OCI-LY1 (cell line): ENCODE data around the gene SAE1.

Source experiments
- H2AFZ ChIP-seq: fragments of 200-600 bp; sonication (generic), shearing (Covaris generic); 2 replicates; pipeline ENCODE4 v1.6.0; 2014; ENCODE audit warnings: antibody characterized with exemption, mild to moderate bottlenecking, low read length
- H3F3A ChIP-seq: fragments of 200-600 bp; sonication (generic), shearing (Covaris generic); 2 replicates; pipeline ENCODE4 v1.6.0; 2014; ENCODE audit warnings: mild to moderate bottlenecking, antibody characterized with exemption, low read length, moderate library complexity; ENCODE audit not compliant: insufficient read depth
- H3K27ac ChIP-seq: fragments of 200-600 bp; sonication (generic); 2 replicates; pipeline ENCODE4 v1.5.1; 2014; ENCODE audit warnings: low read length, mixed run types, mild to moderate bottlenecking, low read depth; ENCODE audit not compliant: poor library complexity, severe bottlenecking
- H3K27me3 ChIP-seq: fragments of 200-600 bp; sonication (generic); 2 replicates; pipeline ENCODE4 v1.6.0; 2014; ENCODE audit warnings: antibody characterized with exemption, mild to moderate bottlenecking, low read length, moderate library complexity; ENCODE audit not compliant: insufficient read depth
- H3K36me3 ChIP-seq: fragments of 200-600 bp; sonication (generic); 2 replicates; pipeline ENCODE4 v1.6.1; 2014; ENCODE audit warnings: mild to moderate bottlenecking, antibody characterized with exemption, low read length, moderate library complexity, mixed read lengths; ENCODE audit not compliant: insufficient read depth
- H3K4me1 ChIP-seq: fragments of 200-600 bp; sonication (generic); 2 replicates; pipeline ENCODE4 v1.5.1; 2014; ENCODE audit warnings: mild to moderate bottlenecking, low read length, moderate library complexity; ENCODE audit not compliant: insufficient read depth, severe bottlenecking
- H3K4me2 ChIP-seq: fragments of 200-600 bp; sonication (generic), shearing (Covaris generic); 2 replicates; pipeline ENCODE4 v1.6.1; 2014; ENCODE audit warnings: low read length
- H3K4me3 ChIP-seq: fragments of 200-600 bp; sonication (generic); 2 replicates; pipeline ENCODE4 v1.5.1; 2014; ENCODE audit warnings: low read length, low read depth, mild to moderate bottlenecking, mixed read lengths; ENCODE audit not compliant: poor library complexity, severe bottlenecking
- H3K79me2 ChIP-seq: fragments of 200-600 bp; shearing (Covaris generic); 2 replicates; pipeline ENCODE4 v1.6.1; 2016; ENCODE audit warnings: mixed run types, low read length, mixed read lengths; ENCODE audit not compliant: insufficient read depth
- H3K9ac ChIP-seq: fragments of 200-600 bp; sonication (generic), shearing (Covaris generic); 2 replicates; pipeline ENCODE4 v1.6.1; 2014; ENCODE audit warnings: mild to moderate bottlenecking, low read length, mixed read lengths
- H3K9me2 ChIP-seq: fragments of 200-600 bp; sonication (generic), shearing (Covaris generic); 2 replicates; pipeline ENCODE4 v1.6.1; 2014; ENCODE audit warnings: low read depth, mild to moderate bottlenecking, low read length, mixed read lengths
- H3K9me3 ChIP-seq: fragments of 200-600 bp; shearing (Covaris generic); 2 replicates; pipeline ENCODE4 v1.6.1; 2014; ENCODE audit warnings: low read length, mixed read lengths
- H4K20me1 ChIP-seq: fragments of 200-600 bp; sonication (generic), shearing (Covaris generic); 2 replicates; pipeline ENCODE4 v1.6.0; 2016; ENCODE audit warnings: mild to moderate bottlenecking, low read length; ENCODE audit not compliant: insufficient read depth
- EZH2 ChIP-seq: fragments of 200-600 bp; sonication (generic), shearing (Covaris generic); IDR thresholded peaks from 2 replicates; pipeline ENCODE4 v1.8.0; 2017; ENCODE audit warnings: borderline replicate concordance, mixed run types, mild to moderate bottlenecking, antibody characterized with exemption, low read length, moderate library complexity, mixed read lengths
- TF ChIP-seq, protein P1 (sequence below): fragments of 200-600 bp; sonication (generic), shearing (Covaris generic); IDR thresholded peaks from 2 replicates; pipeline ENCODE4 v1.5.1; 2017; ENCODE audit warnings: mild to moderate bottlenecking, antibody characterized with exemption, low read length, moderate library complexity, mixed read lengths

Gene SAE1

DNA sequence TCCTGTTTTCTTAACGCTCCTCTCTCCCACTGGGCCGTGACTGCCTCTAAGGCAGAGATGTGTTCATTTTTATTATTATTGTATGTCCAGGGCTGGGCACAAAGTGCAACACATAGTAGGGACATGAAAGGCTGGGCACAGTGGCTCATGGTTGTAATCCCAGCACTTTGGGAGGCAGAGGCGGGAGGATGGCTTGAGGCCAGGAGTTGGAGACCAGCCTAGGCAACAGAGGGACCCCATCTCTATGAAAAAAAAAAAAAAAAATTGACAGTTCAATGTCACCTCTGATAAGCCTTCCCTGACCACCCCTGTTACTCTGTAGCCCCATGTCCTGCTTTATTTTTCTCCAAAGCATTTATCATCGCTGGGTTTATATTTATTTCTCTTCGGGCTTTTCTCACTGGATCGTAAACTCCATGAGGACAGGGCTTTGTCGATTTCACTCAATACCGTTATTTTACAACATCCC, 481 bp upstream of the SAE1 start:
- TF ChIP-seq, protein P1, sequence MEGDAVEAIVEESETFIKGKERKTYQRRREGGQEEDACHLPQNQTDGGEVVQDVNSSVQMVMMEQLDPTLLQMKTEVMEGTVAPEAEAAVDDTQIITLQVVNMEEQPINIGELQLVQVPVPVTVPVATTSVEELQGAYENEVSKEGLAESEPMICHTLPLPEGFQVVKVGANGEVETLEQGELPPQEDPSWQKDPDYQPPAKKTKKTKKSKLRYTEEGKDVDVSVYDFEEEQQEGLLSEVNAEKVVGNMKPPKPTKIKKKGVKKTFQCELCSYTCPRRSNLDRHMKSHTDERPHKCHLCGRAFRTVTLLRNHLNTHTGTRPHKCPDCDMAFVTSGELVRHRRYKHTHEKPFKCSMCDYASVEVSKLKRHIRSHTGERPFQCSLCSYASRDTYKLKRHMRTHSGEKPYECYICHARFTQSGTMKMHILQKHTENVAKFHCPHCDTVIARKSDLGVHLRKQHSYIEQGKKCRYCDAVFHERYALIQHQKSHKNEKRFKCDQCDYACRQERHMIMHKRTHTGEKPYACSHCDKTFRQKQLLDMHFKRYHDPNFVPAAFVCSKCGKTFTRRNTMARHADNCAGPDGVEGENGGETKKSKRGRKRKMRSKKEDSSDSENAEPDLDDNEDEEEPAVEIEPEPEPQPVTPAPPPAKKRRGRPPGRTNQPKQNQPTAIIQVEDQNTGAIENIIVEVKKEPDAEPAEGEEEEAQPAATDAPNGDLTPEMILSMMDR, result no peak
- TF ChIP-seq EZH2, result no peak
- H3K9ac ChIP-seq, result no peak overlapping the region
- H2AFZ ChIP-seq, result peak overlapping the region; percentile 4; the same call in 1 of the 2 replicates
- no peaks in the 10 kb centered on the region for H3K9me2 ChIP-seq
- no peak overlapping the region for H3K27ac ChIP-seq
- no peaks in the 10 kb centered on the region for H3F3A ChIP-seq
- peaks cover 32% of the 10 kb centered on the region for H3K4me1 ChIP-seq
- H3K4me2 ChIP-seq, result no peak overlapping the region
- no peak overlapping the region for H3K4me3 ChIP-seq
- H3K27me3 ChIP-seq, result no peaks in the 10 kb centered on the region
- peaks cover 43% of the 10 kb centered on the region for H3K79me2 ChIP-seq
- H4K20me1 ChIP-seq, result no peaks in the 10 kb centered on the region
- H3K36me3 ChIP-seq, result peaks cover 31% of the 10 kb centered on the region
- no peaks in the 10 kb centered on the region for H3K9me3 ChIP-seq

DNA sequence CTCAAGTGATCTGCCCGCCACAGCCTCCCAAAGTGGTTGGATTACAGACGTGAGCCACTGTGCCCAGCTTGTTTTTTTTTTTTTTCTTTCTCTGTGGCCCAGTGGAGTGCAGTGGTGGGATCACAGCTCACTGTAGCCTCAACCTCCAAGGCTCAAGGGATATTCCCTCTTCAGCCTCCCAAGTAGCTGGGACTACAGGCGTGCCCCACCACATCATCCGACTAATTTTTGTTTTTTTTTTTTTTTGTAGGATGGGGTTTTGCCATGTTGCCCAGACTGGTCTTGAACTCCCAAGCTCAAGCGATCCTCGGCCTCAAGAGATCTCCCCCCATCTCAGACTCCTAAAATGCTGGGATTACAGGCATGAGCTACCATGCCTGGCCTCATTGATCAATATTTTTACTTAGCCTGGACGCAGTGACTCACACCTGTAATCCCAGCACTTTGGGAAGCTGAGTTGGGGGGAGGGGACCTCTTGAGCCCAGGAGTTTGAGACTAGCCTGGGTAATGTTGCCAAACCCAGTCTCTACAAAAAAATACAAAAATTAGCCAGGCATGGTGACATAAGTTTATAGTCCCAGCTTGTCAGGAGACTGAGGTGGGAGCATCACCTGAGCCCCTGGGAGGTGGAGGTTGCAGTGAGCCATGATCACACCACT, 1.7 kb downstream of the SAE1 start:
- H3K4me3 ChIP-seq, result peak overlapping the region; percentile 88
- H3K9ac ChIP-seq, result peak overlapping the region; percentile 84
- no peaks in the 10 kb centered on the region for H3K9me3 ChIP-seq
- H3K27ac ChIP-seq, result no peak overlapping the region
- no peaks in the 10 kb centered on the region for H3K27me3 ChIP-seq
- H3K4me2 ChIP-seq, result peak overlapping the region; percentile 72
- TF ChIP-seq, protein P1, result no peak
- TF ChIP-seq EZH2, result no peak
- no peaks in the 10 kb centered on the region for H4K20me1 ChIP-seq
- H3K36me3 ChIP-seq, result peaks cover 38% of the 10 kb centered on the region
- H3K9me2 ChIP-seq, result no peaks in the 10 kb centered on the region
- H3F3A ChIP-seq, result no peaks in the 10 kb centered on the region
- no peak overlapping the region for H2AFZ ChIP-seq
- peaks cover 65% of the 10 kb centered on the region for H3K79me2 ChIP-seq
- peaks cover 32% of the 10 kb centered on the region for H3K4me1 ChIP-seq

GRCh38 chr19:47133021-47133471, 2.4 kb downstream of the SAE1 start:
- Histone ChIP-seq H3K4me3 (peak overlapping the region; percentile 88), H3K79me2 (peaks cover 71% of the 10 kb centered on the region), H2AFZ (no peak overlapping the region), H3K9ac (peak overlapping the region; percentile 84; the same call in 1 of the 2 replicates), H3K4me2 (peak overlapping the region; percentile 72; the same call in 1 of the 2 replicates), H3K27ac (no peak overlapping the region), H4K20me1 (no peaks in the 10 kb centered on the region), H3K9me2 (no peaks in the 10 kb centered on the region), H3K9me3 (no peaks in the 10 kb centered on the region), H3F3A (no peaks in the 10 kb centered on the region), H3K36me3 (peaks cover 39% of the 10 kb centered on the region), H3K27me3 (no peaks in the 10 kb centered on the region), H3K4me1 (peaks cover 32% of the 10 kb centered on the region)
- TF ChIP-seq, protein P1, result no peak
- no peak for TF ChIP-seq EZH2
